ENCODE results near the gene TMEM54. TPM values are rescaled to one million over a fixed set of nuclear protein-coding genes. Genes with fewer than 3 reads are reported as not detected.

TMEM54 gene
- total RNA-seq, 4 donors from 2014 or later, result 13.1 to 41.4 (median 26.3) TPM

DNA sequence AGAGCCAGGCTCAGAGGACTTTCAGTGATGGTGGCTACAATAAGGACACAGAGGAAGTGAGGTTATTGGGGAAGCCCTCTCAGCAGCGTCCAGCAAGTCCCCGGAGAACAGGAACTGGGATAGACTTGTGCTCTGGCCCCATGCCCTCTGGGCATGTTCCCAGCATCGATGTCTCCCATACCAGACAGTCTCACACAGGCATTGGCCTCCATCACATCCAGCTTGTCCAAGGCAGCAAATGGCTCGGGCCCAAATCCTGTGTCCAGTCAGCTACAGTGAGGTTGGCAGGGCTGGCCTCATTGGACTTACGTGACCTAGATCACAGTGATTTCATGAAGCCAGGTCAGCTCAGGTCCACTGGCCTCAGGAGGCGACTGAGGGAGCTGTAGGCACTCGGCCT is 19.6 kb upstream of the TMEM54 start:
- 60 to 63% methylated on average over 6 to 7 of the region's 7 CpGs for WGBS, 2 donors
- no peak overlapping the region for H3K27ac ChIP-seq
- no peaks in the 10 kb centered on the region for H3K36me3 ChIP-seq
- H3K4me3 ChIP-seq, result no peak overlapping the region
- H3K9me3 ChIP-seq, result no peaks in the 10 kb centered on the region
- H3K27me3 ChIP-seq, result peaks cover 0 to 31% of the 10 kb centered on the region in 2 donors
- no peak for DNase-seq (ENCODE audit: low spot score in 2 of 2)
- peaks cover 0 to 15% (median 11%) of the 10 kb centered on the region in 4 donors for H3K4me1 ChIP-seq
- TF ChIP-seq, protein P1, sequence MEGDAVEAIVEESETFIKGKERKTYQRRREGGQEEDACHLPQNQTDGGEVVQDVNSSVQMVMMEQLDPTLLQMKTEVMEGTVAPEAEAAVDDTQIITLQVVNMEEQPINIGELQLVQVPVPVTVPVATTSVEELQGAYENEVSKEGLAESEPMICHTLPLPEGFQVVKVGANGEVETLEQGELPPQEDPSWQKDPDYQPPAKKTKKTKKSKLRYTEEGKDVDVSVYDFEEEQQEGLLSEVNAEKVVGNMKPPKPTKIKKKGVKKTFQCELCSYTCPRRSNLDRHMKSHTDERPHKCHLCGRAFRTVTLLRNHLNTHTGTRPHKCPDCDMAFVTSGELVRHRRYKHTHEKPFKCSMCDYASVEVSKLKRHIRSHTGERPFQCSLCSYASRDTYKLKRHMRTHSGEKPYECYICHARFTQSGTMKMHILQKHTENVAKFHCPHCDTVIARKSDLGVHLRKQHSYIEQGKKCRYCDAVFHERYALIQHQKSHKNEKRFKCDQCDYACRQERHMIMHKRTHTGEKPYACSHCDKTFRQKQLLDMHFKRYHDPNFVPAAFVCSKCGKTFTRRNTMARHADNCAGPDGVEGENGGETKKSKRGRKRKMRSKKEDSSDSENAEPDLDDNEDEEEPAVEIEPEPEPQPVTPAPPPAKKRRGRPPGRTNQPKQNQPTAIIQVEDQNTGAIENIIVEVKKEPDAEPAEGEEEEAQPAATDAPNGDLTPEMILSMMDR (IDR thresholded peaks at IDR 0.05), result no peak
- TF ChIP-seq EP300 (IDR thresholded peaks at IDR 0.05), result no peak
- TF ChIP-seq POLR2A (IDR thresholded peaks at IDR 0.05), result no peak

DNA sequence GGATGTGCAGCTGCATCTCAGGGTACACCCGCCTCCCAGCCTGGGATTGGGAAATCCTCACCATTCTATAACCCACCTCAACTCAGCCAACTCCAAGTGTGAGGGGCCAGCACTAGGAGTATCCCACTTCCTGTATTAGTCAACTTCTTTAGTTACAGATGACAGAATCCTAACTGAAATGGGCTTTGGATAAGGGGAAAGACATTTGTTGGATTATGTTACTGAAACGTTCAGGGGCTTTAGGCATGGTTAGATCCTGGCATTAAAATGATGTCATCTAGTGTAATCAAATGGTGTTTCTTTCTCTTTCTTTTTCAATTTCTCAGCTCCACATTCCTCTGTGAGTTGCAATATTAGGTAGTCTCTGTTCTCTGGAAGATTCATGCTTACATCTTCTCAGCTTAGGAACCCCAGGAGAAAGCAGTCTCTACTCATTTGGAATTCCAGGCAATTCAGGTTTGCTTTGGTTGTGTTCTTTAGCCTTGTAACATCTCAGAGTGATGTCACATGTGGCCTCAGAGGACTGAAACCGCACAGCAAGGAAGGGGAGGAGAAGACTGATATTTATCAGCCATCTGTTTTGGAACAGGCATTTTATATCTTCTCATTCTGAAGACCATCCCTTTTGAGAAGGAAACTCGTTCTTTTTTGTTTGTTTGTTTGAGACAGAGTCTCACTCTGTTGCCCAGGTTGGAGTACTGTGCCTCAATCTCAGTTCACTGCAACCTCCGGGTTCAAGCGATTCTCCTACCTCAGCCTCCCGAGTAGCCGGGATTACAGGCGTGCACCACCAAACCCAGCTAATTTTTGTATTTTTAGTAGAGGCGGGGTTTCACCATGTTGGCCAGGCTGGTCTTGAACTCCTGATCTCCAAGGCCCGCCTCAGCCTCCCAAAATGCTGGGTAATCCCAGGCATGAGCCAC is 18.9 kb upstream of the TMEM54 start:
- TF ChIP-seq POLR2A (IDR thresholded peaks at IDR 0.05) (no peak), EP300 (IDR thresholded peaks at IDR 0.05) (no peak)
- TF ChIP-seq, protein P1 (IDR thresholded peaks at IDR 0.05), result no peak
- Histone ChIP-seq H3K9me3 (no peaks in the 10 kb centered on the region), H3K27ac (no peak overlapping the region), H3K4me1 (peaks cover 0 to 8% (median 6%) of the 10 kb centered on the region in 4 donors), H3K4me3 (no peak overlapping the region), H3K36me3 (no peaks in the 10 kb centered on the region), H3K27me3 (peaks cover 0 to 24% of the 10 kb centered on the region in 2 donors)
- no peak for DNase-seq (ENCODE audit: low spot score in 2 of 2)
- 79 to 82% methylated on average over 11 of the region's 11 CpGs for WGBS, 2 donors

DNA sequence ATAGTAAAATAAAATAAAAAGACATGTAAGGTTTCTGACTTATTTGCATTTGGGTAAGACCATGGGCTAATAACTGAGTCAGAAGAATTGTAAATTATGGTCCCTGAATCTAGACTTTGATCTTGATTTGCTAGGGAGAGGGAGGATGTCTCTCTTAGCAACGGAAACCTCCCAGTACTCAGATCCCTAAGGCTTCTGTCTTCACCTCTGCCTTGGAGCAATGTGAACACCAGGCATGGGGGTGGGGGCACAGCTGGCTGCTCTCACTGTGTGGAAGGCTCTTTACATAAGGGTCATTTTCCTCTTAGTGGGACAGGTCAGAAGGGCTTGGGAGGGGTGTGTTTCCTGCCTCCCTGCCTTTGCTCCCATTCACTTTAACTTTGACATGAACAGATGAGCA is 17.0 kb upstream of the TMEM54 start:
- DNase-seq (ENCODE audit: low spot score in 2 of 2), result no peak
- no peak for TF ChIP-seq POLR2A (IDR thresholded peaks at IDR 0.05)
- TF ChIP-seq EP300 (IDR thresholded peaks at IDR 0.05), result no peak
- TF ChIP-seq, protein P1 (IDR thresholded peaks at IDR 0.05), result no peak
- H3K9me3 ChIP-seq, result peaks cover 0 to 6% (median 0%) of the 10 kb centered on the region in 4 donors
- no peak overlapping the region for H3K4me3 ChIP-seq
- 36 to 43% methylated on average over 1 of the region's 1 CpG for WGBS, 2 donors
- no peaks in the 10 kb centered on the region for H3K36me3 ChIP-seq
- H3K4me1 ChIP-seq, result no peaks in the 10 kb centered on the region
- H3K27ac ChIP-seq, result no peak overlapping the region
- H3K27me3 ChIP-seq, result peaks cover 0 to 10% of the 10 kb centered on the region in 2 donors

DNA sequence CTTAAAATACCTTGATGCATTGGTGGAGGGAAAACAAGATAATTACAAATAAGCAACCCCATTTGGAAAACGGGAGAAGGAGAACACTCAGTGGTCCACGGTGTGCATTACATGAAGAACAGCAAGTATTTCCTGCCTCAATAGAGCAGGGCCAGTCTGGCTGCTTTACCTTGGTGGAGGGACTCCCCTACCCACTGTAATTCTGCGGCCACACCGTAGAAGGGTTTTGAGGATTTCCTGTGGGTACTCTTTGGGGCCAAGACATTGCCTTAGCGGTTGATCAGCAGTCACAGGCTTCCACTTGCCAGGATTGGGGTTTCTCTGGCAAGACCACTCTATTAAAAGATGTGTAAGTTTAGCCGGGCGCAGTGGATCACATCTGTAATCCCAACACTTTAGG is 16.3 kb upstream of the TMEM54 start:
- DNase-seq (ENCODE audit: low spot score in 2 of 2), result no peak
- Histone ChIP-seq H3K27ac (peak overlapping the region in 1 of 4 donors; percentile 1), H3K36me3 (no peaks in the 10 kb centered on the region), H3K4me1 (no peaks in the 10 kb centered on the region), H3K27me3 (peaks cover 0 to 10% of the 10 kb centered on the region in 2 donors), H3K9me3 (peaks cover 0 to 6% (median 0%) of the 10 kb centered on the region in 4 donors), H3K4me3 (no peak overlapping the region)
- 64 to 77% methylated on average over 7 of the region's 7 CpGs for WGBS, 2 donors
- TF ChIP-seq POLR2A (IDR thresholded peaks at IDR 0.05) (no peak), EP300 (IDR thresholded peaks at IDR 0.05) (no peak)
- TF ChIP-seq, protein P1 (IDR thresholded peaks at IDR 0.05), result no peak
